Stimulated activated naive CD4-positive, alpha-beta T cell (primary cell): ENCODE data around the gene MSANTD2.
A peak's percentile ranks its signal among the peaks of the same experiment; 100 is the strongest.

Experiments used
- DNase-seq, 6 experiments: peaks; one replicate each; lab custom pipeline; 2025; lab: John Stamatoyannopoulos, UW

The MSANTD2 gene

DNA sequence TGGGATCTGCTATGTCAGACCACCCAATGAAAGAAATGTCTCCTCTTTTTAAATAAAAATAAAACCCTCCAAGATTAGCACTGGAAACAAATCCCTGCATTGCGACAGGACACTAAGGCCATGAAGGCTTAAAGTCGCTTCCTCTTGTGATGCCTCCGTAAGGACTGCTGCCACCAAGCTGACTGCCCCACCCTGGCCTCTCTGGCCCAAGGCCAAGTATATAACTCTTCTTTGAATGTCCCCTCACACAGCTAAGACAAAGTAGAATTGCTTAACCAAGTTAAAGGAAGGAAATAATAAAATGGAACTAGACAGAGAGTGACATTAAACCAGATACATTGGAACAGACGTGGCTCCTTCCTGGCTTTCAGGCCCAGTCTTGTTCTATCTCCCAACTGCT, 68.0 kb downstream of the MSANTD2 start:
- DNase-seq, result no peak

DNA sequence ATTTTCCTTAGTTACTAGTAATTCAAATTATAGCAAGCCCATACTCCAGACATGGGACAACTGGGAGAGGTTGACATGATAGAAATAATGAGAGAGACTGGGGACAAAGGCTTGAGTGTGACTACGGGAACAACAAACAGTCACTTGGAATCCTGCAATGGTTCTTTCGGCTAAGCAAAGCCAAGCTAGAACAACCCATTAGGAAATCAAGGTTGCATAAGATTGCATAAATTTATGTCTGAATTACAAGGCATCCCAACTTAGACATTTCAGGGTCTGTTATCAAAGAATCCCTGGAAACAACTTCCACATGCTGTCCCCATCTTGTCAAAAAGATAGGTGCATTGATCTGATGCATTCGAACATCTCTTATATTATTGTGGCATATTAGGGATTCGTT, 70.6 kb downstream of the MSANTD2 start:
- no peak for DNase-seq

DNA sequence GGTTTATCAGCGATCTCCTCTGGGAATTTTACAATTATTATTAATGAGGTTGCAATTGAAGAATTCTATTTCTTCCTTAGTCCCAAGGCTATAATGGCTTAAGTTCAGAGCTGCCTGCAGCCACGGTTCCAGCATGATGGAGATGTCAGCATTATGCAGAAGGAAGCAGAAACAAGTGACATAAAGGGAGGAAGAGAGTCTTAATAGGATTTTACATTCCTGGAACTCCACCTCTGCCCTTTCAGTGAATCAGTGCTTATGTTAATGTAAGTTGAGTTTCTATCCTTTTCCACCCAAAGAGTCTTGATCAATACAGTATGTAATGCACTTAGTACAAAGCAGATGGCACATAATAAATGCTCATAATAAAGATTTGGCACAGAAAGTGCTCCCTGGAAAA, 72.1 kb downstream of the MSANTD2 start:
- no peak for DNase-seq

DNA sequence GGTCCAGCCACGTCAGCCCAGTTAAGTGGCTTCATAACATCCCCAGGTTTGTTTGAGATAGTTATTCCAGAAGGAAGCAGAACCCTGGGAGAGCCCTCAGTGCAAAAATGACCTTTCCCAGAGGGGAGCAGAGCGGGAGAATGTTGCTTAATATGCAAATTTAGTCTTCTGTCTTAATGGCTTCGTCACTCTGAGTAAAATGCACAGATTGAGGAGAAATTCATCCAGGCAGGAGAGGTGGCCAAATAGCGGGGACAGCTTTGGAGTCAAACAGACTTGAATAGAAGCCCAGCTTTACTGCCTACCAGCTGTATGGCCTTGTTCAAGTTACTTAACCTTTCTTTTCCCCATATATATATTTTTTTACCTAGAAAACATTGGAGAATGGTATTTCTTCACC, 72.7 kb downstream of the MSANTD2 start:
- DNase-seq, result no peak

DNA sequence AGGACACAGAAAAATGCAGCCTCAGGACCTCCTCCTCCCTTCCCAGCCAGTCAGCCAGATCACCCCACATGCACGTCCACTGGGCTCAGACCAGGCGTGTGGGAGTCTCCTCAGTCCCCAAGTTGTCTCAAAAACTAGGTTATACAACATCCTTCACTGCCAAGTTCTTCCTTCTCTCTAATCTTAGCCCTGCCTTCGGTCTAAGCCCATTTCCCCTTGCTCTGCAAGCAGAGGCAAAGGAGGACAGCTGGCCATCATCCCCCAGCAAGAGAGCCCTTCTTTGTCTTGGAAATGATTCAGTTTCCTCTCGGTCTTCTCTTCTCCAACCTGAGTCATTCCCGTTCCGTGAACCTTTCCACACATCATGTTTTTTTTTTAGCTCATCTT, 74.5 kb downstream of the MSANTD2 start:
- DNase-seq, result no peak

DNA sequence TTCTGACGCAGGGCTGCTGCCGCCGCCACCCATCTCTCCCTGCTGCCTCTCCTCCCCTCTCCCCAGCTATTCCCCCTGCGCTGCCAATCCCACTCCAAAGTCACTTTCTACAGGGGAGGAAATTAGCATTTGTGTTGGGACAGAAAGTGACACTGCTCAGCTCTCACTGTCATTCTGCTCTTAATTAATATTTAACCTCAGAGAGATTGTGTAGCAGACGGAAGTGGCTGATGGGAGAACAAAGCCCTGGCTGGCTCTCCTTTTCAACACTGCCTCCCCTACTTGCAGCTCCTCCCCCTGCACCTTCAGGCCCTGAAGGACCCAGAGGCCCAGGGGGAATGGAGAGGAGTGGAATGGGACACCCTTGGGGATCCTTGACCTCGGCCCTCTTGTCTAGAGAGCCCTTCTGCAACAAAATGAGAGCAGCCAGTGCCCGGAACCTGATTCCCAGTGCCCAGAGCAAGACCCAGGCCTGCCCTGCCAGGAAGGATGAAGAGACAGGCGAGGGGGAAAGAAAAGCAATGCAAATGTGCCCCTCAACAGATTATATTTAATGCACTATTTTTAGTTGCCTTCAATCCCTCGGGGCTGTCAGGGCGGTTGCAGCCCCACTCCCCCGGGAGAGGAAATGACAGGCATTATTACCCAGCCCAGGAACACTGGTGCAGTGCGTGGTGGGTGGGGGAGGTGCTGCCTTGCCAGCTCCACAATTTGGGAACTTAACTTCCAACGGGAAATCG, 75.1 kb downstream of the MSANTD2 start:
- DNase-seq, result no peak

DNA sequence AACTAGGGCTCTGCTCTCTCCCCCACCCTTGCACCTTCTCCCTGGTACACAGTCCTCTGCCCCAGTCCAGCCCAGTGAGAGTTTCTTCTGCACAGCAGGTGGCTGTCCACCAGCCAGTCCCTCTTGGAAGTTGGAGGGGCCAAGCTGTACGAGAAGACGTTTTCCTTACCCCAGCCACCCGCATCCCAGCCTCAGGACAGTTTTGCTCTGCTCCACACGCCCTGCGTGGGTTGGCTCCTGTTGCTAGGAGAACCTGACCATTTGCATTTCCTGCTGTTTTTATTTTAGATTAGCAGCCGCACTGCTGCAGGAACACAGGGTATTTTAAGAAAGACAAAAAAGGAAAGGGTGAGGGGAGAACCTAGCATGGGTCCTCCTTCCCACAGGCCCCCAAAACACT, 78.0 kb downstream of the MSANTD2 start:
- no peak for DNase-seq

DNA sequence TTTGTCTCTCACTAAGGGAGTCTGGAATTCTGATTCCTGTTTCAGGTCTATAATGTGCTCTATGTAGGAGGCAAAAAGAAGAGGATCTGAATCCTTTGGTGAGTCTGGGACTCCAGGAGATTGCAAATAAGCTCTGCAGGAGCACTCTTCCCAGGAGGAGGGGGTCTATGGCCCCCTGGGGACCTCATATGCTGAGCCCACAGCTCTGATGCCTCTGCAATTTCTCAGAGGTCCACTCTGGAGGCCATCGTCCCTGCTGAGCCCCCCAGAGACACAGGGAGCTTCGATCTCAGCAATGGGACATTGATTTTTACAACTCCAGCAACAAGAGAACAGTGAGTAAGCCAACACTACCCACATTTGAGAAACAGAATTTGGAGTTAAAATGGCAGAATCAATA, 80.7 kb downstream of the MSANTD2 start:
- DNase-seq, result no peak

DNA sequence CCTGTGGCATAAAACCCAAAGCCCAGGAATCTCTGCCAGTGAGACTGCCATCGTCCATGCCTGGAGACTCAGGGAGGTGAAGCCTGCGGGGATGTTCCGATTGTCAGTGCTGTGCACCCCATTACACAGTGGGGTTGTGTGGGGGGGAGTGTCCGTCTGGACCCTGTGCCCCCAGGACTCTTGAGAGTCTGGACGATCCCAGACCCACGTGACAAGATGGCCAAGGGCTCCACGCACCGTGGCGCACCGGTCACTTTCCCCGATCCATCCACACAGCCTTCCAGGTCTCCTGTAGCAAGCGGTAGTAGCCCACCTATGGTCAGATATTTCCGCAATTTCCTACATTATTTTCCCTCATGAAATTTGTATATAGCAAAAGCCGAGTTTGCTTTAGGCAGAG, 81.4 kb downstream of the MSANTD2 start:
- no peak for DNase-seq

DNA sequence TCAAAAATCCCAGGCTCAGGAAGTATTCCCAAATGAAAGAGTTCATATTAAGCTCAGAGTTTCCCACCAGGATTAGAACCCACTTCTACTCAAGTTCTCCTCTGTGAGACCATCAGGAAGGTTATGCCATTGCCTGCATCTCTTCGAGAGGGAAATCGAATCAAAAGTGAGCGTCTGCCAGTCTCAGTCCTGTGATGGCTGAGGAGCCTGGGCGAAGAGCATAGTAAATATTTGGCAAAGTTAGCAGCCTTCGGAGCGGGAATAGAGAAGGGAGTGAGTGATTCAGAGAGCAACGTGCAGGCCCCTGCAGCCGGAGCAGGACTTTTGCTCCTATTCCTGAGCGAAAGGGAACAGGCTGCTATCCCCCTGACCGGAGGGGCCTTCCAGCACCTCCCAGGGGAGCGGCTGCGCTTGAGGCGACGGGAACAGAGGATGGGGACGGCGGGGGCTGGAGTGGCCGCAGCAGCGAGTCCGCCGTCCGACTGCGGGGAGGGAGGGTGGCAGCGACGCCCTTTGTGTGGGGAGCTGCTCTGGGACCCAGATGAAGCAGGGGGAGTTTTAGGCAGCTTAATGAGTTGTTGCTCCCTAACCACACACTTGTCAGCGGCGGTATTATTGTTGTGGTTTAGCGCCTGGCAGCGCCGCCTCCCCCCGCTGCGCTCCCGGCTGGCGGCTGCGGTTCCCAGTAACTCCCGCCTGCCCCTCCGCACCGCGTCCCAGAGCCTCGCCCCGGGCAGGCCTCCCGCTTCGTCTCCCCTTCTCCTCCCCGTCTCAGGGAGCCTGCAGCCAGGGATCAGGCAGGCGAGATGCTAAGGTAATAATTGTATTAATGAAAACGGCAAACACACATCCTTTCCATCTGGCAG, 82.2 kb downstream of the MSANTD2 start:
- peak in 4 of 6 experiments; percentile 4 to 27 (median 13) for DNase-seq

DNA sequence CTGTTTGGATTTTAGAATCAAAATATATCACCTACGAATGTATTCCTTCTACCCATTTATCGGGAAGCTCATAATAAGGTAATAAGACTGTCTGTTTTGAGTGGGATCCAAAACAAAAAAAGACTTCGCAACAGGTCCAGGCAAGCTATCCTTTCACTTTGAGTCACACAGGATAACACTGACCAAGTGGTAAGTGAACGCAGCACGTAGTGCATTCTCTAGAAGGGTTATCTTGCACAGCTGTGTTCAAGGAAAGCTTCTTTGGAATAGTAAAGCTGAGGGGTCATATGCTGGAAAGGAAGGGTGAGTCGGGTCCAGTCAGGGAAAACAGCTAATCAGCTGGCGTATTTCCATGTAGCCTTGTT, 82.8 kb downstream of the MSANTD2 start:
- peak in 1 of 6 experiments; percentile 27 for DNase-seq

DNA sequence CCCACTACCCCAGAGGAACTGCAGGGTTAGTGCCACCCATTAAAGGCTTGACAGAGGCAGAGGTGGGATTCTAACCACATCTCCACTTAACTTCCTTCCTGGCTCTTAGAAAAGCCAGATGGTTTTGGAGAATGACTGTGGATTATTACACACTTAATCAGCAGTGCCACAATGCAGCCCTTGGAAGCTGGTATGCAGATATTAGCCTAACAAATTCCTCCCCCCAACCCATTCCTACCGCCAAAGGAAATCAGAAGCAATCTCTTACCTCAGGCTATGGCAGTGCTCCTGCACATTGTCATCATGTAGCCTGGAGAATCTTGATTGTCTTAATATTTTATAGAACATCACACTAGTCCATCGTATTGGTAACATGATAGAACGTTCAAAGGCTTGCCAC, 83.6 kb downstream of the MSANTD2 start:
- DNase-seq, result no peak
